ENCODE results near the gene ETNPPL.

Gene ETNPPL

GRCh38 chr4:108804648-108805273 is 41.9 kb upstream of the ETNPPL start:
- no peak for ATAC-seq (ENCODE audit: insufficient read depth, low read depth)
- Histone ChIP-seq H3K27me3 (ENCODE audit: insufficient read depth, low read length, poor library complexity) (no peaks in the 10 kb centered on the region), H2AFZ (ENCODE audit: low read depth, low read length) (no peak overlapping the region), H4K20me1 (ENCODE audit: insufficient read depth, low read length) (no peaks in the 10 kb centered on the region), H3K36me3 (ENCODE audit: insufficient read depth, low read length) (no peaks in the 10 kb centered on the region), H3K4me1 (ENCODE audit: insufficient read depth, low read length) (no peaks in the 10 kb centered on the region), H3K9me3 (ENCODE audit: insufficient read depth, low read length, severe bottlenecking) (no peaks in the 10 kb centered on the region), H3K27ac (ENCODE audit: low read length) (no peak overlapping the region), H3K4me2 (ENCODE audit: insufficient read depth, low read length) (no peak overlapping the region), H3K9ac (ENCODE audit: low read depth, low read length) (no peak overlapping the region), H3K79me2 (ENCODE audit: insufficient read depth, low read length) (no peaks in the 10 kb centered on the region), H3K4me3 (ENCODE audit: low read depth in 1 of 2, low read length in 2 of 2) (no peak overlapping the region)
- TF ChIP-seq CTCF (IDR thresholded peaks at IDR 0.05; ENCODE audit: borderline replicate concordance, extremely low read depth, low read length, poor library complexity, severe bottlenecking) (no peak), EZH2 (IDR thresholded peaks at IDR 0.05; ENCODE audit: borderline replicate concordance, low read depth, low read length, severe bottlenecking) (no peak)
- no peak for DNase-seq

GRCh38 chr4:108799306-108799705 is 36.5 kb upstream of the ETNPPL start:
- TF ChIP-seq EZH2 (IDR thresholded peaks at IDR 0.05; ENCODE audit: borderline replicate concordance, low read depth, low read length, severe bottlenecking) (no peak), CTCF (IDR thresholded peaks at IDR 0.05; ENCODE audit: borderline replicate concordance, extremely low read depth, low read length, poor library complexity, severe bottlenecking) (no peak)
- H3K9me3 ChIP-seq (ENCODE audit: insufficient read depth, low read length, severe bottlenecking): no peaks in the 10 kb centered on the region
- no peaks in the 10 kb centered on the region for H3K79me2 ChIP-seq (ENCODE audit: insufficient read depth, low read length)
- no peak overlapping the region for H3K9ac ChIP-seq (ENCODE audit: low read depth, low read length)
- no peak for ATAC-seq (ENCODE audit: insufficient read depth, low read depth)
- no peak overlapping the region for H2AFZ ChIP-seq (ENCODE audit: low read depth, low read length)
- H3K4me2 ChIP-seq (ENCODE audit: insufficient read depth, low read length): no peak overlapping the region
- H3K27ac ChIP-seq (ENCODE audit: low read length): no peak overlapping the region
- no peaks in the 10 kb centered on the region for H3K4me1 ChIP-seq (ENCODE audit: insufficient read depth, low read length)
- H3K27me3 ChIP-seq (ENCODE audit: insufficient read depth, low read length, poor library complexity): no peaks in the 10 kb centered on the region
- H3K36me3 ChIP-seq (ENCODE audit: insufficient read depth, low read length): no peaks in the 10 kb centered on the region
- no peak for DNase-seq
- no peak overlapping the region for H3K4me3 ChIP-seq (ENCODE audit: low read depth in 1 of 2, low read length in 2 of 2)
- H4K20me1 ChIP-seq (ENCODE audit: insufficient read depth, low read length): no peaks in the 10 kb centered on the region

GRCh38 chr4:108796173-108796572 is 33.3 kb upstream of the ETNPPL start:
- ATAC-seq (ENCODE audit: insufficient read depth, low read depth): no peak

More at GRCh38 chr4:108796173-108796572, 33.3 kb upstream of the ETNPPL start:
- DNase-seq: no peak
- no peak overlapping the region for H3K9ac ChIP-seq (ENCODE audit: low read depth, low read length)
- no peaks in the 10 kb centered on the region for H3K36me3 ChIP-seq (ENCODE audit: insufficient read depth, low read length)
- H3K4me3 ChIP-seq (ENCODE audit: low read depth in 1 of 2, low read length in 2 of 2): no peak overlapping the region
- TF ChIP-seq CTCF (IDR thresholded peaks at IDR 0.05; ENCODE audit: borderline replicate concordance, extremely low read depth, low read length, poor library complexity, severe bottlenecking) (no peak), EZH2 (IDR thresholded peaks at IDR 0.05; ENCODE audit: borderline replicate concordance, low read depth, low read length, severe bottlenecking) (no peak)
- H3K27me3 ChIP-seq (ENCODE audit: insufficient read depth, low read length, poor library complexity): no peaks in the 10 kb centered on the region
- H2AFZ ChIP-seq (ENCODE audit: low read depth, low read length): no peak overlapping the region
- no peaks in the 10 kb centered on the region for H3K9me3 ChIP-seq (ENCODE audit: insufficient read depth, low read length, severe bottlenecking)
- H3K79me2 ChIP-seq (ENCODE audit: insufficient read depth, low read length): no peaks in the 10 kb centered on the region
- no peaks in the 10 kb centered on the region for H4K20me1 ChIP-seq (ENCODE audit: insufficient read depth, low read length)
- no peak overlapping the region for H3K4me2 ChIP-seq (ENCODE audit: insufficient read depth, low read length)
- H3K4me1 ChIP-seq (ENCODE audit: insufficient read depth, low read length): no peaks in the 10 kb centered on the region
- H3K27ac ChIP-seq (ENCODE audit: low read length): no peak overlapping the region

Data from DND-41 (cell line).